ENCODE measurements around the gene TMEM132C. TPM values are rescaled to one million over a fixed set of nuclear protein-coding genes. Genes with fewer than 3 reads are reported as not detected.

Gene TMEM132C
- total and polyA plus RNA-seq, 2 donors (not counting 3 experiments of a cell fraction or from before 2014, with no cell fraction given), result not detected

DNA sequence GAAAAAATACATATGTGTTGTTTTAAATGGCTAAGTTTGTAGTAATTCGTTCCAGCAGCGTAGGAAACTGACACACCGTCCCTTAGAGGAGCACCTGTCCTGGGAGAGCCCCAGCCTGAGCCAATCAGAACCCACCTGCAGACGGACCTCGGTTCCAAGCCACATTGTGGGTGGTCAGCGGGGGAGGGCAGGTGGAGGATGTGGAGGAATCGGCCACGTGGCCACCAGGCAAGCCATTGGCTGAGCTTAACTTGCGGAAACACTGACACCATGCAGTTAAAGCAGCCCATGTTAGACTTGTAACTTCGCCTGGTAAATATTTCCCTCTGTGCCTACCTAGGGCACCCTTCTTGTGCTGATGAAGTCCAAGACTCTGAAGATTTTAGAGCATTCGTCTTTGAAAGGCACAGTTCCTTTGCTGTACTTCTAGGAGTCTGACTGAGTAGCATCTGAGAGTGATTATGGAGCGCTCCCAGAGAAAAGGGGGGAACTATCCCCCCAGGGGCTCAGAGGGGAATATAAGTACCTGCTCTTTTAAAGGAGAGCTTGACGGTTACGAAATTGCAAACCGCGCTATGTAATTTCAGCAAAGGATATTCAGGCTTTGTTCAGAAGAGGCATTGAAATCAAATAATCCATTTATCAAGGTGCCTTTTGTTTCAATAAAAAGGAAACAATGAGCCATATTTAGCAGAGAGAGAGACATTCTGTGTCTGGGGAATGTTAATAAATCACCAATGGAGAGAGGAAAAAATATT is 135.7 kb downstream of the TMEM132C start:
- H4K20me1 ChIP-seq (replicated peaks; ENCODE audit: control insufficient read depth, extremely low read depth, insufficient read depth, low read length), result no peaks in the 10 kb centered on the region
- TF ChIP-seq FOS (IDR thresholded peaks at IDR 0.05; ENCODE audit: borderline replicate concordance, insufficient read depth, low read length) (no peak), POLR2AphosphoS5 (IDR thresholded peaks at IDR 0.05; ENCODE audit: insufficient read depth, low read depth, low read length) (no peak), MYC (IDR thresholded peaks at IDR 0.05; ENCODE audit: low read depth, low read length) (no peak), CTCF (IDR thresholded peaks at IDR 0.05; ENCODE audit: extremely low read depth in 1 of 2, insufficient read depth in 1 of 2, low read depth in 1 of 2, low read length in 2 of 2) (no peak), GATA2 (IDR thresholded peaks at IDR 0.05; ENCODE audit: insufficient read depth, insufficient read length, low read depth, low read length) (no peak), POLR2A (IDR thresholded peaks at IDR 0.05; ENCODE audit: low read depth, low read length) (no peak), MAX (IDR thresholded peaks at IDR 0.05; ENCODE audit: insufficient read depth, insufficient read length) (no peak), EZH2 (IDR thresholded peaks at IDR 0.05; ENCODE audit: borderline replicate concordance, low read depth, low read length, severe bottlenecking) (no peak), JUN (IDR thresholded peaks at IDR 0.05; ENCODE audit: borderline replicate concordance, insufficient read depth, insufficient read length, low read depth) (no peak)
- no peak overlapping the region for H3K4me3 ChIP-seq (replicated peaks in 1 of 3; ENCODE audit: insufficient read depth in 1 of 3, low read depth in 1 of 3, low read length in 3 of 3)
- ChIA-PET CTCF (no interaction called here), POLR2A (no interaction called here)
- H3K27ac ChIP-seq (ENCODE audit: insufficient read depth, low read depth, low read length), result no peak overlapping the region
- intact Hi-C loops (cut with micrococcal nuclease), result no loop called here
- dilution Hi-C loops (cut with MboI; ENCODE audit: extremely low pct_ligation_motif_present, low sequenced_read_pairs), result no loop called here
- DNase-seq (ENCODE audit: low read depth, low spot score) (no peak), FAIRE-seq (no peak)
- H3K4me1 ChIP-seq (ENCODE audit: control insufficient read depth, extremely low read depth, insufficient read depth, low read length), result no peaks in the 10 kb centered on the region
- no peaks in the 10 kb centered on the region for H3K27me3 ChIP-seq (ENCODE audit: control insufficient read depth in 2 of 2, insufficient read depth in 2 of 2, low read length in 2 of 2)
- H3K9me3 ChIP-seq (replicated peaks; ENCODE audit: control insufficient read depth, insufficient read depth, low read length), result peaks cover 8% of the 10 kb centered on the region
- no peaks in the 10 kb centered on the region for H3K9me1 ChIP-seq (replicated peaks; ENCODE audit: control insufficient read depth, extremely low read depth, insufficient read depth, low read length)
- no peak overlapping the region for H2AFZ ChIP-seq (ENCODE audit: low read depth, low read length)
- no peak overlapping the region for H3K4me2 ChIP-seq (ENCODE audit: insufficient read depth, low read length)
- H3K79me2 ChIP-seq (ENCODE audit: control insufficient read depth, insufficient read depth, low read length), result no peaks in the 10 kb centered on the region
- no TSS peak for BruUV-seq (replicated peaks)
- H3K36me3 ChIP-seq (ENCODE audit: control insufficient read depth in 2 of 2, extremely low read depth in 1 of 2, insufficient read depth in 2 of 2, low read length in 2 of 2), result no peaks in the 10 kb centered on the region
- H3K9ac ChIP-seq (replicated peaks; ENCODE audit: extremely low read depth, insufficient read depth, low read length), result no peak overlapping the region

Measured in endothelial cell of umbilical vein (primary cell).